ENCODE data around the gene CBX8. TPM values are rescaled to one million over a fixed set of nuclear protein-coding genes. Genes with fewer than 3 reads are reported as not detected.

CBX8 gene
- total RNA-seq, 2 donors from 2014 or later, result 1.6 to 1.8 TPM

DNA sequence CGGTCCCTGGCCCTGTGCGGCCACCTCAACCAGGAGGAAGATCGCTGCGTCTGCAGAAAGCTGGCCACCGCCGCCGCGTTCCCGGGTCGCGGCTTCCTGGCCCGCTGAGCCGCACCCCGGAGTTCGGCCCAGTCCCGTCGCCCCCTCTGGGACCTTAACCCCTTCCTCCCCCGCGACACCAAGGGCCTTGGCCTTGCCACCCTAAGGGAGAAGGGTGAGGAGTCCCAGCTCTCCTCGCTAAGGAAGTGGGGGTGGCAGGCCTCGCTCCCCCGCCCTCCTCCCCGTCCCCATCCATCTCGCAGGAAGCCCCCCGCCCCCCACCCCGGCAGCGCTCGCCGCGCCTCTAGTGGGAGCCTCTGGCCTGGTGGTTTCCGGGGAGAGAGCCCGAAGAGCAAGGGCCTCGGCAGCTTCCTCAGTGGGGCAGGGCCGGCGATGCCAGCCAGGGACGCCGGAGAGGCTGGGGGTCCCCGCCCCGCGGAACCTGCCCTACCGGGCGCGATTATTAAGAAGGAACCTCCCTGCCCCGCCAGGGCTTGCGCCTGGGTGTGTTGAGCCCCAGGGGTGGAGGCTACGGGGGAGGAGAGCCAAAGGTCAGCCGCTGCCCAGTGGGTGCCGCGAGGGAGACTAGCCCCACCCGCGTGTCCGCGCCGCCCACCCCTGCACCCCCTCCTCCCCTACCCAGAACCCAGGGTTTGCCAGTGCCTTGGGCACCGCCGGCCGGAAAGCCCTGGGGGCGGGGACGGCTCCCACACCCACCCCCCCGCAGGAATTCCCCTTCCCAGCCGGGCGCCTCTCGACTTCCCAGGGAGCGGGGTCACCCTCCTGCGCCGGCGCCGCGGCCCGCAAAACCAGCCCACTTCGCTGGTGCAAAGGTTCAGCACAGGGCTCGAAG lies 35.6 kb upstream of the CBX8 start:
- H3K27me3 ChIP-seq, result no peaks in the 10 kb centered on the region
- H3K4me3 ChIP-seq, result no peak overlapping the region
- peak; percentile 1 for ATAC-seq
- peaks cover 0 to 1% of the 10 kb centered on the region in 2 donors for H3K36me3 ChIP-seq (replicated peaks in 1 of 2; ENCODE audit: insufficient read depth in 1 of 2, low read depth in 2 of 2)
- intact Hi-C loops (cut with DNase I), result no loop called here
- DNase-seq, result peak; percentile 37 to 57 (median 52)
- peak overlapping the region; percentile 80 to 89 (median 86) for H3K27ac ChIP-seq
- H3K9me3 ChIP-seq, result no peaks in the 10 kb centered on the region
- H3K4me1 ChIP-seq, result peaks cover 81% of the 10 kb centered on the region
- no peak for TF ChIP-seq POLR2A (IDR thresholded peaks at IDR 0.05)
- TF ChIP-seq, protein P1, sequence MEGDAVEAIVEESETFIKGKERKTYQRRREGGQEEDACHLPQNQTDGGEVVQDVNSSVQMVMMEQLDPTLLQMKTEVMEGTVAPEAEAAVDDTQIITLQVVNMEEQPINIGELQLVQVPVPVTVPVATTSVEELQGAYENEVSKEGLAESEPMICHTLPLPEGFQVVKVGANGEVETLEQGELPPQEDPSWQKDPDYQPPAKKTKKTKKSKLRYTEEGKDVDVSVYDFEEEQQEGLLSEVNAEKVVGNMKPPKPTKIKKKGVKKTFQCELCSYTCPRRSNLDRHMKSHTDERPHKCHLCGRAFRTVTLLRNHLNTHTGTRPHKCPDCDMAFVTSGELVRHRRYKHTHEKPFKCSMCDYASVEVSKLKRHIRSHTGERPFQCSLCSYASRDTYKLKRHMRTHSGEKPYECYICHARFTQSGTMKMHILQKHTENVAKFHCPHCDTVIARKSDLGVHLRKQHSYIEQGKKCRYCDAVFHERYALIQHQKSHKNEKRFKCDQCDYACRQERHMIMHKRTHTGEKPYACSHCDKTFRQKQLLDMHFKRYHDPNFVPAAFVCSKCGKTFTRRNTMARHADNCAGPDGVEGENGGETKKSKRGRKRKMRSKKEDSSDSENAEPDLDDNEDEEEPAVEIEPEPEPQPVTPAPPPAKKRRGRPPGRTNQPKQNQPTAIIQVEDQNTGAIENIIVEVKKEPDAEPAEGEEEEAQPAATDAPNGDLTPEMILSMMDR (IDR thresholded peaks at IDR 0.05), result no peak
- WGBS, 2 donors, result 26 to 36% methylated on average over 16 to 71 of the region's 72 CpGs

DNA sequence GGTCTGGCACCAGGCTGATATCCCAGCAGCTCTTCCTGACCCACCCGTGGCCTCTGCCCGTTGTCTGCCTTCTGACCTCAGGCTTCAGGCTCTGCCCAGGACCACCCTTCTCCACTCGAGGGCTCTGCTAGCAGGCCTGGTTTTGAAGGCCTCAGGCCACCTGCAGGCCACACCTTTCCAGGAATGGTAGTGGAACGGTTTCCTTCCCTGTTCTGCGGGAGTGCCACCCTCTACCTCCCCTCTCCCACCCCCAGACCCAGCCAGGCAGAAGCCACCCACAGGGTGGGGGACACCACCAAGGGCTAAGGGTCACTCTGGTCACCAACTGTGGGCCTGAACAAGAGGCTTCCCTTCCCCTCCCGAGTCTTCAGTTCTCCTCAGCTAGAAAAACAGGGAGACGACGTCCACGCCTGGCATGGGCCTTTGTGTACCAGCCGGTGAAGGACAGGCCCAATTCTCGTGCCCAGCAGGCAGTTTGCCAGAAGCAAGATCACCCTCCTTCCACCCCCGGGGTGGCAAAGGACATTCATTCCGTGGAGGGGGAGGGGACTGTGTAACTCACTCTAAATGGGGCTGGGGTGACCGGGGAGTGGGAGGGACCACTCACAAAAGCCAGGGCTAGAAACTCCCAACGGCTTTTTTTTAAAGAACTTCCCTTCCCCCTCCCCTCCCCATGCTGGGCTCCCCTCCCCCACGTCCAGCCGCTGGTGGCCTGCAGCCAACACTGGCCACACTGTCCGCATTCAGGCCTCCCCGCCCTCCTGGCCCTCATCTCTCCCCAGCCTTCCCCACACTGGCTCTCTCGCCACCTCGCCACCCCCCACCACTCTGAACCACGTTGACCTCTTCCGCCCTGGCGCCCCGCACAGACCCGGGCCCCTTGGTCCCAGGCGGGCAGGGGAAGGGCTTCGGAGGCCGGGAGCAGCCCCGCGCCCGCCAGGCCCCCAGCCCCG lies 34.7 kb upstream of the CBX8 start:
- H3K4me3 ChIP-seq, result no peak overlapping the region
- intact Hi-C loops (cut with DNase I), result no loop called here
- H3K9me3 ChIP-seq, result no peaks in the 10 kb centered on the region
- ATAC-seq (peak; percentile 73), DNase-seq (peak; percentile 88 to 95 (median 92))
- no peaks in the 10 kb centered on the region for H3K27me3 ChIP-seq
- TF ChIP-seq POLR2A (IDR thresholded peaks at IDR 0.05), result no peak
- TF ChIP-seq, protein P1 (IDR thresholded peaks at IDR 0.05), result peak in 1 of 7 experiments; percentile 19
- peak overlapping the region; percentile 80 to 89 (median 86) for H3K27ac ChIP-seq
- H3K4me1 ChIP-seq, result peaks cover 74% of the 10 kb centered on the region
- WGBS, 2 donors, result 8 to 18% methylated on average over 20 to 33 of the region's 33 CpGs
- H3K36me3 ChIP-seq (replicated peaks in 1 of 2; ENCODE audit: insufficient read depth in 1 of 2, low read depth in 2 of 2), result peaks cover 0 to 1% of the 10 kb centered on the region in 2 donors

- DNase-seq, result peak in 3 of 4 donors; percentile 26 to 37 (median 26)
- Histone ChIP-seq H3K4me3 (no peak overlapping the region), H3K9me3 (no peaks in the 10 kb centered on the region), H3K27ac (peak overlapping the region; percentile 80 to 89 (median 86)), H3K36me3 (replicated peaks in 1 of 2; ENCODE audit: insufficient read depth in 1 of 2, low read depth in 2 of 2) (peaks cover 0 to 1% of the 10 kb centered on the region in 2 donors), H3K27me3 (no peaks in the 10 kb centered on the region), H3K4me1 (peaks cover 67% of the 10 kb centered on the region)
- no peak for TF ChIP-seq POLR2A (IDR thresholded peaks at IDR 0.05)
- TF ChIP-seq, protein P1 (IDR thresholded peaks at IDR 0.05), result no peak
- no peak for ATAC-seq
- WGBS, 2 donors, result 80 to 93% methylated on average over 4 to 7 of the region's 8 CpGs
- intact Hi-C loops (cut with DNase I), result no loop called here
Observed at GRCh38 chr17:79830763-79831264, 33.9 kb upstream of the CBX8 start.

DNA sequence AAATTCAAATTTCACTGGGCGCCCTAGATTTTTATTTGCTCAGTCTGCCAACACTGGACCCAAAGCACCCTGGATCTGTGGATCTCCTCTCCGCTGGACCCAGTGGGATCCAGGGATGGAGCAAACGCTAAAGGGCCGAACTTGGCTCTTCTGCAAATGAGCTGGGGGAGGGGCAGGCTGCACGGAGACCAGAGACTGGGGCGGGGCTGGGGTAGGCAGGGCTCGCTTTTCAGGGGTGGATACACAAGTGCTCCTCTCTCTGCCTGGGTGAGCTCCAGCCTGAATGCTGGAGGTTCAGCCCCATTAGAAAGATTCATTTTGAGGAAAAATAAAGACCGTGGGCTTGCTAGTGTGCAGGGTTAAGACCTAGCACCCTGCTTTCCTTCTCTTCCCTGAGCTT lies 33.4 kb upstream of the CBX8 start:
- peaks cover 61% of the 10 kb centered on the region for H3K4me1 ChIP-seq
- DNase-seq (no peak), ATAC-seq (no peak)

More for the DNA sequence above, 33.4 kb upstream of the CBX8 start:
- 84 to 98% methylated on average over 6 to 8 of the region's 8 CpGs for WGBS, 2 donors
- Histone ChIP-seq H3K9me3 (no peaks in the 10 kb centered on the region), H3K4me3 (no peak overlapping the region), H3K27me3 (no peaks in the 10 kb centered on the region), H3K27ac (peak overlapping the region in 1 of 4 donors; percentile 85), H3K36me3 (replicated peaks in 1 of 2; ENCODE audit: insufficient read depth in 1 of 2, low read depth in 2 of 2) (peaks cover 0 to 1% of the 10 kb centered on the region in 2 donors)
- intact Hi-C loops (cut with DNase I), result no loop called here
- TF ChIP-seq POLR2A (IDR thresholded peaks at IDR 0.05), result no peak
- TF ChIP-seq, protein P1 (IDR thresholded peaks at IDR 0.05), result no peak

Data from body of pancreas (tissue), 4 donors.